Measurements from ENCODE around the gene ZNF319.

ZNF319 gene

GRCh38 chr16:57999971-58000705, at the start of gene ZNF319:
Gene ZNF319 (minus strand): TSS chr16:58000672. CDS start chr16:57998265, 2,407 bp downstream.
- in situ Hi-C loops (cut with MboI; ENCODE audit: low sequenced_read_pairs), result no loop called here

- in situ Hi-C loops (cut with MboI; ENCODE audit: low sequenced_read_pairs), result no loop called here
These were observed 49.0 kb upstream of the ZNF319 start for GRCh38 chr16:58049232-58050185.

- in situ Hi-C loops (cut with MboI; ENCODE audit: low sequenced_read_pairs), result no loop called here
These were observed 48.2 kb upstream of the ZNF319 start for GRCh38 chr16:58048494-58049231.

- in situ Hi-C loops (cut with MboI; ENCODE audit: low sequenced_read_pairs), result no loop called here
These were observed 47.3 kb upstream of the ZNF319 start for GRCh38 chr16:58047557-58048348.

- in situ Hi-C loops (cut with MboI; ENCODE audit: low sequenced_read_pairs), result no loop called here
These were observed 46.5 kb upstream of the ZNF319 start for GRCh38 chr16:58046936-58047335.

GRCh38 chr16:58046054-58046881, 45.8 kb upstream of the ZNF319 start:
- in situ Hi-C loops (cut with MboI; ENCODE audit: low sequenced_read_pairs), result no loop called here

GRCh38 chr16:58045096-58045495, 44.6 kb upstream of the ZNF319 start:
- in situ Hi-C loops (cut with MboI; ENCODE audit: low sequenced_read_pairs), result no loop called here

- in situ Hi-C loops (cut with MboI; ENCODE audit: low sequenced_read_pairs), result no loop called here
These were observed 44.0 kb upstream of the ZNF319 start for GRCh38 chr16:58044266-58045019.

- in situ Hi-C loops (cut with MboI; ENCODE audit: low sequenced_read_pairs), result no loop called here
These were observed 43.2 kb upstream of the ZNF319 start for GRCh38 chr16:58043571-58044155.

GRCh38 chr16:58042886-58043515, 42.5 kb upstream of the ZNF319 start:
- in situ Hi-C loops (cut with MboI; ENCODE audit: low sequenced_read_pairs), result no loop called here

- in situ Hi-C loops (cut with MboI; ENCODE audit: low sequenced_read_pairs), result no loop called here
These were observed 41.8 kb upstream of the ZNF319 start for GRCh38 chr16:58042001-58042885.

GRCh38 chr16:58041628-58041955, 41.1 kb upstream of the ZNF319 start:
- in situ Hi-C loops (cut with MboI; ENCODE audit: low sequenced_read_pairs), result no loop called here

- in situ Hi-C loops (cut with MboI; ENCODE audit: low sequenced_read_pairs), result no loop called here
These were observed 40.6 kb upstream of the ZNF319 start for GRCh38 chr16:58040945-58041627.

GRCh38 chr16:58040496-58040846, 40.0 kb upstream of the ZNF319 start:
- in situ Hi-C loops (cut with MboI; ENCODE audit: low sequenced_read_pairs), result no loop called here

GRCh38 chr16:58039829-58040495, 39.5 kb upstream of the ZNF319 start:
- in situ Hi-C loops (cut with MboI; ENCODE audit: low sequenced_read_pairs), result no loop called here

- in situ Hi-C loops (cut with MboI; ENCODE audit: low sequenced_read_pairs), result no loop called here
These were observed 37.8 kb upstream of the ZNF319 start for GRCh38 chr16:58038219-58038641.

Data from hTERT RPE-1 (cell line).